HG03095 (cell line): ENCODE measurements around the gene INSIG1.

Source experiments
- ATAC-seq: cut with Tn5 transposase; IDR thresholded peaks from one replicate; pipeline ENCODE4 v1.9.1; 2021; ENCODE audit warnings: moderate library complexity; ENCODE audit not compliant: unreplicated experiment

INSIG1 gene

GRCh38 chr7:155344618-155345433, 47.1 kb downstream of the INSIG1 start:
- peak; percentile 76 for ATAC-seq

- ATAC-seq: no peak
Observed at GRCh38 chr7:155345490-155345889, 47.8 kb downstream of the INSIG1 start.

GRCh38 chr7:155346285-155346684, 48.6 kb downstream of the INSIG1 start:
- ATAC-seq: no peak

GRCh38 chr7:155348806-155349205, 51.1 kb downstream of the INSIG1 start:
- no peak for ATAC-seq

- no peak for ATAC-seq
Observed at GRCh38 chr7:155349601-155350331, 52.1 kb downstream of the INSIG1 start.

DNA sequence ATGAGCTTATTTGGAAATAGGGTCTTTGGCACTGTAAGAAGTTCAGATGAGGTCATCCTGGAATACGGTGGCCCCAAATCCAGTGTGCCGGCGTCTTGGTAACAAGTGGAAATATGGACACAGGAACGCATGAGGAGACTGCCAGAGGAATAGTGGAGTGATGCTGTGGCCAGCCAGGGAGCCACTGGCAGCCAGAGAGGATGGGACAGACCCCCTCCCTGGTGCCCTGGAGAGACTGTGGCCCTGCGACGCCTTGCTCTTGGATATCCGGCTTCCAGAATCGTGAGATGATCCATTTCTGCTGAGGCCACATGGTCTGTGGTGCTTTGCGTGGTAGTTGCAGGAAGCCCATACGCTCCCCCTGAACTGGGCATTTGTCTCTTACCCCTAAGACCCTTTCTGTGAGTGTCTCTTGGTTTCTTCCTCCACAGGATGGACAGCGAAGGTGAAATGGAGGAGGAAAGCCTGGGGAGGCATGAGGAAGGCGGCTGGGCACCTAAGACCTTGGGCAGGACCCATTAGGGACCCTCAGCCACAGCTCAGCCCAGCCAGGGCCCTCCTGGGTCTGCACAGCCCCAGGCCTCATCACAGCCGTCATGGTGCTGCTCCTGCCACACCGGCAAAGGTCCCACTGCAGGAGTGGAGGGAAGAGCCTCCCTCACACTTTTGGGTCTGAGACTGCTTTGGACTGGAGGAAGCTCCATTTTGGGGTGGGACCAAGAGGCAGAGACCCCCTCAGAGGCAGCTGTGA, 53.6 kb downstream of the INSIG1 start:
- ATAC-seq: no peak

DNA sequence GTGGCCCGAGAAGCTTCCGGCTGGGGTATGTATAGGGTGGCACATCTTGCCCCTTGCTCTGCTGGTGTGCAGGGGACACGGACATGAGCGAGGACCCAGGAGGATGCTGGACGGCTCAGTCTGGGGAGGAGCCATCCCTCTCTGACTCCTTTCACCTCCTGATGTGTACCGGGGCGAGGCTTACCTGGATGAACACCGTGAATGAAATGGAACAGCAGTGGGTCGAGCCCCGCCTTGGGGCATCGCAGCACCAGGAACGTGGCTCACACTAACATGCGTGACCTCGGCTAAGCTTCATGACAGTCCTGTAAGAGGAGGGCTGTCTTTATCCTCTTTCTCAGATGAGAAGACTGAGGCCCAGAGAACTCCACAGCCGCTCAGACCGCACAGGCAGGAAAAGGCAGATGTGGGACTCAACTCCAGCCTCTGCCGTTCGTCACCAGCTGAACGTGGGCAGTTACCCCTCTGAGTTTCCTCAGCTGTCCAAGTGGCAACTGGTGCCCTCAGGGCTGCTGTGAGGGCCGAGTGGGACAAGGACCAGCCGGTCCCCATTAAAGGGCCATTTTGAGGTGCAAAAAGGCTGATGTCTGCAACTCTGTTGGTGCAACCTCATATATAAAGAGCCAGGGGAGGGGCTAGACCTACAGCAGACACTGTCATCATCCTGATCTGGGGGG, 54.5 kb downstream of the INSIG1 start:
- no peak for ATAC-seq

DNA sequence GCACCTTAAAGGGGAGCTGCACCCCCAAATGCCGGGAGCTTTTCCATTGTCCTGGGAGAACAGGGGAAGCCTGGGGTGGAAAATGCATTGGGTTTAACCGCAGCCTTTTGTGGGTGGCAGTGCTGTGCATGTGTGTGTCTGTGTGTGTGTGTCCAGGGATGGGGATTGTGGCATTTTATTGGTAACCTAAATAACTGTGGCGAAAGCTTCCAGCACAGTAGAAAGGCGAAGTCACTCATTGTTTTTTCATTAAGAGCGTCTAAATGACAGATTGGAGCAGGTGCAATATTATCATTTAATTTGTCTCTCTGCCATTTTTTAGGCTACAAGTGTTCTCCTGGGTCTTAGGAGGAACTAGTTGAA, 55.1 kb downstream of the INSIG1 start:
- no peak for ATAC-seq

GRCh38 chr7:155353256-155353897, 55.7 kb downstream of the INSIG1 start:
- no peak for ATAC-seq

- no peak for ATAC-seq
Observed at GRCh38 chr7:155354371-155355048, 56.8 kb downstream of the INSIG1 start.

- ATAC-seq: no peak
Observed at GRCh38 chr7:155355176-155355575, 57.5 kb downstream of the INSIG1 start.

DNA sequence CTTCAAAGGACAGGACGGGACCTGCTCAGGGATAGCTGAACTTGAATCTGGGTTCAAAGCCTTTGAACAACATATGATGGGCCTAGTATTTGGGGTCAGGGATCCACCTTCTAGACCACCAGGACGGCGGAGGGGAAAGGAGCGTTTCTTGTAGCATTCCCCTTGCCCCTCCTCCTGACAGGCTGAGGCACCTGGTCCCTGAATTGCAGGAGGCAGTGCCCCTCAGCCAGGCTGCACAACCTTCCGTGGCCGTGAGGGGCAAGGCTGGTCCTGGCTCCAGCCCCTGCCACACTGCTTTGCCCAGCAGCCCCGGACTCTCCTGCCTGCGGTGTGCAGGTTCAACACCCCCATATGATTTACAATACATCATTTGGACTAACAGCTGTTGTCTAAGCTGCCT, 58.1 kb downstream of the INSIG1 start:
- no peak for ATAC-seq

GRCh38 chr7:155356323-155357105, 58.8 kb downstream of the INSIG1 start:
- ATAC-seq: no peak

DNA sequence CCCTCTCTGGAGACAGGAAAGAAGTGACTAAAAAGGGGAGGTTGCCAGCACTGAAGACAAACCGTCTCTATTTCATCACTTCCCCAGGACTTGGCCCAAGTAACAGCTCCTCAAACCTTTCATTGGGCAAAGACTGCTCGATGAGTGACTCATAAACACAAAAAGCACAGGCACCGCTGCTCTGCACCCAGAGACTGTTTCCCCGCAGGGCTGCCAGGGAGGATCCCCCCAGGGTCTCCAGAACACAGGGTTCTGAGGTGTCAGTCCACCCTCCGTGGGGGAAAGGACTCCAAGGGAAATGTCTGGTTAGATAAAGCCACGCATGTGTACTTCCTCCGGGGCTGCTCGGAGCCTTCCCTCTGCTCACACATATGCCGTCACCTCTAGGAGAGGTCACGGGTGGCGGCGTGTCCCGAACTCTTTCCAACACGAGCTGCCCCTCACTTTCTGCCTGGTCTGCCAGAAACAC, 59.9 kb downstream of the INSIG1 start:
- ATAC-seq: no peak

GRCh38 chr7:155358066-155358947, 60.6 kb downstream of the INSIG1 start:
- no peak for ATAC-seq

DNA sequence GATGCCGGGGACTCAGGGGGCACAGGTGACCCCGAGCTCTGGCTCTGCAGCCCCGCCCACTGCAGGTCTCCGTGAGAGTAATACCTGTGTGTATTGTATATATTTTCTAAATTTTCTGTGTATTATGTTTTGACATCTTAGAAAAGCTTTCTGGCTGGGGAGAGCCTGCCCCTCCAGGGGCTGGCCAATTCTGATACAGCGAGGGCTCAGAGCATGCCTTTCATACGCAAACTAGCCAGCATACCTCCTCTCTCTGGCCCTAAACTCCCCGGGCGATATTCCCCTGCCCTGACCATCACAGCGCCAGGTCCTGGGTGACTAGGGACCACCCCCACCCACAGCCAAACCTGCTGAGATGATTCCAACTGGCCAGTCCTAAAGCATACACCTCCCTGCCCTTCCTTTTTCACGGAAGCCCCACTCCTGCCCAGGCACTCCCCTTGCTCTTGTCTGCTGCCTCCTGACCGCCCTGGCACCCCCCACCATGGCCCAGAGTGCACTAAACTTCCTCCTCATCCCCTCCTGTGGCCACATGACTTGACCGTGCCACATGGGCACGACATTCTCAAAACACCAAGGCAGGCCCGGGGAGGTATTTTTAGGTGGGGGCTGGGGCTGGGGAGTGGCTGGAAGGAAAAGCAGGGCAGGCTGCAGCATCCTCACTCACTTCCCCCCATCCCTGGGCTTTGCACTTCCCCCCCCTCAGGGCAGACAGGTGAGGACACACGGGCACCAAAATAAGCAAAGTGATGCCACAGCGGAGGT, 61.5 kb downstream of the INSIG1 start:
- ATAC-seq: no peak
